Renal cortex interstitium (tissue), 11 donors: ENCODE results near the gene SMG7. TPM values are rescaled to one million over a fixed set of nuclear protein-coding genes. Genes with fewer than 3 reads are reported as not detected.
A peak's percentile ranks its signal among the peaks of the same experiment; 100 is the strongest.

ENCODE experiments used
- DNase-seq, 11 donors: peaks; one replicate each; pipeline ENCODE4 v3.0.0-alpha.2; 2013; ENCODE audit warnings: low read depth in 9 of 11, low spot score in 4 of 11; ENCODE audit errors: extremely low read depth in 1 of 11
- polyA plus RNA-seq, 3 donors: library from polyadenylated mRNA; unstranded; fragments of 120-200 nt; gene quantifications; one replicate each; pipeline ENCODE4 v1.2.1, GENCODE V29; 2013; ENCODE audit not compliant: insufficient read length in 3 of 3

SMG7 gene
- polyA plus RNA-seq, 3 donors = 68.1 to 76.0 (median 71.4) TPM

DNA sequence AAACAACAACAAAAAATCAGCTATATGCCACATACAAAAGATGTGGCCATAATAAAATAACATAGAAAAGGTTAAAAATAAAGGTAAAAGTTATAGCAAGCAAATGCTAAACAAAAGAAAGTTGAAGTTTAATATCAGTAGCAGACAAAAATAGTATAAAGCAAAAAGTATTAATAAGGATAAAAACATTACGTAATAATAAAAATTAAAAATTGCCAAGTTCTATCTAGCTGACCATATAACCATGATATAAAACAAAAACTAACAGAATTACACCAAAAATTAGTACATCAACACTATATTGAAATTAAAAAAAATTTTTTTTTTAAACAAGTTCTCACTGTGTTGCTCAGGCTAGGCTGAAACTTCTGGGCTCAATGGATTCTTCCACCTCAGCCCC lies 15.5 kb upstream of the SMG7 start:
- no peak for DNase-seq

GRCh38 chr1:183457449-183457848 lies 14.8 kb upstream of the SMG7 start:
- DNase-seq = no peak

DNA sequence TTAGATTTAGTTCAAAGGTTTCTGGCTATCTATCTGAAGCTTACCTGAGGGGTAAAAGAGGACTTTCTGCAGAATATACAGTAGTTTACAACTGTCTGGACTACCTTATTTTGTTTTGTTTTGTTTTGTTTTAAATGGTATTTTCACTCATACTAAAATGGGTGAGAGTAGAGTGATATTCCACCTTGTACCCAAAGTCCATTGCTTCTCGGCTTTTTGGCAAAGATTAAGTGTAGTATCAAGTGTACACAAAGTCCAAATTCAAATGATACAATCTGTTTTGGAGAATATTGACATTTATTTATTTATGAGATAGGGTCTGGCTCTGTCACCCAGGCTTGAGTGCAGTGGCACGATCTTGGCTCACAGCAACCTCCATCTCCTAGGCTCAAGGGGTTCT lies 11.7 kb upstream of the SMG7 start:
- no peak for DNase-seq

- peak in 1 of 11 donors; percentile 3 for DNase-seq
Measured at GRCh38 chr1:183461350-183461749, 10.9 kb upstream of the SMG7 start.

- no peak for DNase-seq
Measured at GRCh38 chr1:183463566-183463965, 8.7 kb upstream of the SMG7 start.

- no peak for DNase-seq
Measured at GRCh38 chr1:183466781-183467180, 5.5 kb upstream of the SMG7 start.

- no peak for DNase-seq
Measured at GRCh38 chr1:183467687-183468086, 4.6 kb upstream of the SMG7 start.

DNA sequence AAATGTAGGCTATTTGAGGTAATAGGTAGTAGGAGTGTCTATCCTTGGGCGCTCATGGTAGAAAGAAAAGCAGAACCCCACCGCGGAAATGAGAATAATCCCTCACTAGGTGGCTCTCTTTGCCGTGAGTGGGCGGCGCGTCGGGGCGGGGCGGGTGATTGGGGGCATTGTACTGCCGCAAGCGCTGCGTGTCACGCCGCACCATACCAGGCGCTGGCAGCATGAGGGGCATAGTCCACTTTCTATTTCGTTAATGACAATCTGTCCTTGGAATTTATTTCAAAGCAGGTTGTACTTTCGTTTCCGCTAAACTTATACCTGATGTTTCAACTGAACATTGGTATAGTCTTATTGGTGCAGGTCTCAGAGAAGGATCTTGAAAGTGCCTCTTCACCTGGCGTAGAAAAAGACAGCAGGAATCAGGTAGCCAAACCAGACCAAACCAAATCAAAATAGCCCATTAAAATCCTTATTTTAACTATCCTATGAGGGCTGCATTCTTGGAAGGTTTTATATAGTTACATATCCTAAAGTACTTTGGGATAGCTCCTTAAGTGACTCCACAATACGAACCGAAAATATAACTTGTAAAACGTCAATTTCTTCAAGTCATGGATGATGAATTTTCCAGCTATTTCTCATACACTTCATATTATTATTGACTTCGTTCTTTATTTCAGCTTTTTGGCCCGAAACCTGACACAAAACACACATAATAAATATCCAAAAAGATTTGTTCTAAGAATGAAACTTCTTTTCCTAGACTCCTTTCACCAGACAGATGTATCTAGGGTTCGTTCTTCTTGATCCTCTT lies 1.9 kb upstream of the SMG7 start:
- peak; percentile 39 to 78 (median 58) for DNase-seq

DNA sequence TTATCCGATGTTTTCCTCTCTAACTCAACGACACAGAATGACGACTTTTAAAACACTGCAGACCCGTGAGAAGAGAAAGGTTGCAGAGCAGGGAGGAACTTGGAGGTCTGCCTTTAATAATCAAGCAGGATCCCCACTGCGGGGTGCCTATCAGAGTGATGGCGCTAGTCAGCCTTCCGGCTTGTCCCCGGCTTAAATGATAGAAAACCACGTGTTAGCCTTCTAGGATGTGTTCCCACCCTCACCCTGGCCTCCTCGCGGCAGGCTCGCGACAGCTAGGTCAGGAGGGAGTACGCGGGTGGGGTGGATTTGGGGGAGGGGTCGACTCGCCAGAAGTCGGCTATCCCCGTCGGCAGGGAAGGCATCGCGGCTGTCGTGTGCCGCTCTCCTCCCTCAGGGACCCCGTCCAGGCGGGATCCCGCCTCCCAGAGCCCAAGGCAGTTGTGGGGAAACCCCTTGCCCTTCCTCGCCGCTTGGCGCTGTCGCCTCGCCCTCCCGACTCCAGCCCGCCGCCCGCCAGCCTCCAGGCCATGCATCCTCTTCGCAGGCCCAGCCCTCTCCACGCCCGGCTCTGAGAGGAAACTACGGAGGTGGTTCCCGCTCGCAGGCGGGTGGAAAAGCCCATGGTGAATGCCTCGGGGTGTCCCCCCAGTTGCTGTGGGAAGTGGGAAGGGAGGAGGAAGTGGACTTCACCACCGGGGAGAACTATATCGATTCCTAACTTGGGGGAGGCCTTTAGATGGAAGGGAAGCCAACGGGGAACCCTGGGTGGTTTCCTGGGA lies 1.1 kb upstream of the SMG7 start:
- peak in 10 of 11 donors; percentile 52 to 73 (median 60) for DNase-seq

DNA sequence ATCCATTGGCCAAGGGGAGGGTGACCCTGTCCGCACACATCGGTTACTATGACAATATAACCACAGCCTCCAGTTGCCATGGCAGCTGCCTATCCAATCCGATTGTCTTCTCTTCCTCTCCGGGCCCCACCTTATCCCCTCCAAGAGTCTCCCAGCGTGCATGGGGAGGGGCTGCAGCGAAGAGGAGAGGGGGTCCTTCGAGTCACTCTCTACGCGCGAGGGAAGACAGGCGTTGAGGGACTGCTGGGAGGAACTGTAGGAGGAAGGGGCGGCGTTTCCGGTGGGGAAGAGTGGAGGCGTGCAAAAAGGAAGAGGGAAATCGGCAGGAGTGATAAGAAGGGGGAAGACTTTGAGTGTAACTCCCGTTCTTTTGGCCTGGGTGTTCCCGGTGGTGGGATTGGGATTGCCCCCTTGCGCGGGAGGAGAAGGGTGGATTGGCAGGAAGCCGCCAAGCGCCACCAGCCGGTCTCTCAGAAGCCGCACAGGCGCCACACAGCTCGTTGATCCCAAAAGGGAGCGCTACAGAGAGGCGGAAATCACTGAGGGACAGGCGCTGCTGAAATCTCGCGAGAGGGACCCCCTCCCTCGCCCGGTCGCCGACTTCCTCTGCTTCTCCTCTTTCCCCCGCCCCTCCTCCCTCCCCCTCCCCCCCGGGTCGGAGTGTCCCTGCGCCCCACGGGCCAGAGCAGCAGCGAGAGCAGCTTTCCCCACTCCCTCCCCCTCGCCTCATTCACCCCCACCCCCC lies 384 bp upstream of the SMG7 start:
- DNase-seq = peak; percentile 94 to 98 (median 96)

DNA sequence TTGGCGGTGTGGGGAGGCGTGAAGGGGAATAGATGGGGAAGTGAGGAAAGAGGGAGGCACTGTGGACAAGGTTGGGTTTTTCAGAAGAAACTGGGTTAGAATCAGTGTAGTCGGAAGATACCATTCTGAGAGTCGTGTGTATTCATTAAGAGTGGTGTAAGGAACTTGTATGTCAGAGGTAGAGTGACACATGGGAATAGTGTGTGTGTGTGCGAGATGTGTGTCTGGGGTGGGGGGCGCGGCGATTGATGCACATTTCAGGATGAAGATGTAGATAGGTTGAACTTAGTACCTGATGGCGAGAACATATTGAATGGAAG lies 878 bp downstream of the SMG7 start:
- DNase-seq = peak in 2 of 11 donors; percentile 2 to 7

GRCh38 chr1:183476081-183476480 lies 3.8 kb downstream of the SMG7 start:
- no peak for DNase-seq

- DNase-seq = no peak
Measured at GRCh38 chr1:183477986-183478781, 5.9 kb downstream of the SMG7 start.

- no peak for DNase-seq
Measured at GRCh38 chr1:183480971-183481441, 8.7 kb downstream of the SMG7 start.

DNA sequence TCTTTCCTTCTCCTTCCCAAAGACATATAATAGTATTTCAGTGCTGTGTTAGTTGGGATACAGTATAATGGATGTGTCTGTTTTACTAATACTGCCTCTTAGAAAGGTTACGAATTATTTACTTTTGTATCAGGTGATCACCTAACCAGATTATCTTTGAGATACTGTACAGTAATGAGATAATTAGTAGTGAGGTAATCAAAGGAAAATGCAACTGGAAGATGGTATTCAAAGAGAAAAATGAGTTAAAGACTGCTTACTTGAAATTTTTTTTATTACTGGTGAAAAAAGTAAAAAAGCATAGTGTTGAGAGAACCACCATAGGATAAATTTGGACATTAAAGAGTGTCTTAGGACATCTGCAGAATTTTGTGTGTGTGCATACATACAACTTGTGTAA lies 10.9 kb downstream of the SMG7 start:
- DNase-seq = no peak

DNA sequence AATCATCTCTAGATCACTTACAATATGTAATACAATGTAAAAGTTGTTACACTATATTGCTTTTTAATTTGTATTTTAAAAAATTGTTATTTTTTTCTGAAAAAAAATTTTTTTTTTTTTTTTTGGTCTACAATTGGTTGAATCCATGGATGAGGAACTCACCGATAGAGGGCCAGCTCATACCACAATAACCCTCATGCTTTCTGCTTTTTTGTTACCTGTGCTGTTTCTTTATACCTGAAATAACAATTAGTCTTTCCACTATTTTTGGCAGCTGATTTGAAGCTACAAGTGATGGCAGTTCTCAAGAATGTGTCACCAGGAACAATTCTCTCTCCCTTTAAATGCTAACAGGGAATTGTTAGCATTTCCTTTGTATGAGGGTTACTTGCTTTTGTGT lies 12.0 kb downstream of the SMG7 start:
- no peak for DNase-seq

DNA sequence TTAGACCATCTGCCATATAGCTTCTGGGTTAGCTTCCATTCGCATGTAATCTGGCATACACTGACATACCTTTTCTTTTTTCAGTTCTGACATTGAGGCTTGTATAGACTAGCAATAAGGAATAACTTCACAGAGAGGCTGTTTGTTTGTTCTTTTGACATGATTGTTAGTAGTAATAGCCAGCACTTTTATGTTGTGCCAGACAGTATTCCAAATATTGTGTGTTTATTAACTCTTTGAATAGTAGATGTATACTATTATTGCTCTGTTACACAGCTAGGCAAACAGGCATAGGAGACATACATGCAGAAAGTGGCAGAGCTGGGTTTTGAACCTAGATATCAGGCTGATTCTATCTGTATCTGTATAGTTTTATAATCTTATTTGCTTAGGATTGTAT lies 12.6 kb downstream of the SMG7 start:
- DNase-seq = no peak

- DNase-seq = no peak
Measured at GRCh38 chr1:183487674-183488442, 15.6 kb downstream of the SMG7 start.
